Psoas muscle (tissue), 8 donors: ENCODE measurements around the gene CYB5R3. TPM values are rescaled to one million over a fixed set of nuclear protein-coding genes. Genes with fewer than 3 reads are reported as not detected.

Experiments
- ATAC-seq, 4 donors: fragments of 200-7000 bp; cut with Tn5 transposase; one replicate each; pipeline ENCODE4 v1.9.1; 2020; ENCODE audit warnings: moderate library complexity in 3 of 4, mild to moderate bottlenecking in 2 of 4
- DNase-seq, 2 donors: peaks; one replicate each; pipeline ENCODE4 v3.0.0-alpha.2; 2020
- H3K27ac ChIP-seq: fragments of 200-600 bp; one replicate; pipeline ENCODE4 v1.8.0; 2022
- H3K27me3 ChIP-seq, 3 donors: fragments of 200-600 bp in 1 of 3; one replicate each; pipeline versions ENCODE4 v1.6.1 to v1.8.0; 2013 to 2022; ENCODE audit warnings: low read length in 2 of 3, mild to moderate bottlenecking in 2 of 3, moderate library complexity in 1 of 3; ENCODE audit not compliant: insufficient read depth in 3 of 3
- H3K36me3 ChIP-seq, 2 donors: fragments of 200-600 bp in 1 of 2; one replicate each; pipeline versions ENCODE4 v1.6.1 to v1.8.0; 2013 to 2022; ENCODE audit warnings: low read depth in 1 of 2, mild to moderate bottlenecking in 1 of 2, moderate library complexity in 1 of 2; ENCODE audit not compliant: insufficient read depth in 1 of 2
- H3K4me1 ChIP-seq: fragments of 200-600 bp; one replicate; pipeline ENCODE4 v1.8.0; 2022
- H3K4me3 ChIP-seq: fragments of 200-600 bp; one replicate; pipeline ENCODE4 v1.8.0; 2022; ENCODE audit warnings: mild to moderate bottlenecking
- H3K9me3 ChIP-seq: fragments of 200-600 bp; one replicate; pipeline ENCODE4 v1.8.0; 2022
- WGBS, 3 donors: extraction: QIAGEN DNeasy Blood & Tissue Kit; methylation state at CpG; one replicate each; pipeline versions ENCODE4 v1.1.6 to v1.1.7; 2013; 5-methylcytosine and 5-hydroxymethylcytosine counted together
- intact Hi-C, 2 donors: fragments of 100-400 bp; cut with DNase I; formaldehyde crosslinking; loops; one replicate each; pipeline versions ENCODE4 v1.11.0 to v1.14.2; 2022
- polyA plus RNA-seq, 3 donors: library from polyadenylated mRNA; stranded (reverse); fragments of 200-250 nt; gene quantifications; one replicate each; pipeline ENCODE4 v1.2.3, GENCODE V29; 2013
- total RNA-seq, 4 donors: library from RNA; stranded (reverse); fragmentation: NEBNext Ultra II Directional in 2 of 4; extraction: Animal tissue kit (Norgen Biotek cat#: 25700) in 2 of 4; gene quantifications; one replicate each; pipeline versions ENCODE4 v1.2.1 to v1.2.4, GENCODE V29; 2021 to 2023
- TF ChIP-seq, protein P1 (sequence below): fragments of 200-600 bp; IDR thresholded peaks from one replicate; pipeline ENCODE4 v1.8.0; 2022; ENCODE audit warnings: antibody characterized with exemption
- donor health status: healthy with polysubstance abuse.
- donor health status: DM: no; HTN: no; CAD: no; lungs with moderate emphysema.
- donor health status: Bipolar disorder and iron deficiency.
- donor health status: healthy.
- donor health status: DM: yes; HTN: yes; CAD: no.
- donor health status: DM: no; HTN: no; CAD: no.
- donor health status: DM: no; HTN: no; CAD: no.
- donor health status: DM: yes; HTN: yes; CAD: no.

Gene CYB5R3
- total and polyA plus RNA-seq, 7 donors: 120 to 230 (median 172) TPM

DNA sequence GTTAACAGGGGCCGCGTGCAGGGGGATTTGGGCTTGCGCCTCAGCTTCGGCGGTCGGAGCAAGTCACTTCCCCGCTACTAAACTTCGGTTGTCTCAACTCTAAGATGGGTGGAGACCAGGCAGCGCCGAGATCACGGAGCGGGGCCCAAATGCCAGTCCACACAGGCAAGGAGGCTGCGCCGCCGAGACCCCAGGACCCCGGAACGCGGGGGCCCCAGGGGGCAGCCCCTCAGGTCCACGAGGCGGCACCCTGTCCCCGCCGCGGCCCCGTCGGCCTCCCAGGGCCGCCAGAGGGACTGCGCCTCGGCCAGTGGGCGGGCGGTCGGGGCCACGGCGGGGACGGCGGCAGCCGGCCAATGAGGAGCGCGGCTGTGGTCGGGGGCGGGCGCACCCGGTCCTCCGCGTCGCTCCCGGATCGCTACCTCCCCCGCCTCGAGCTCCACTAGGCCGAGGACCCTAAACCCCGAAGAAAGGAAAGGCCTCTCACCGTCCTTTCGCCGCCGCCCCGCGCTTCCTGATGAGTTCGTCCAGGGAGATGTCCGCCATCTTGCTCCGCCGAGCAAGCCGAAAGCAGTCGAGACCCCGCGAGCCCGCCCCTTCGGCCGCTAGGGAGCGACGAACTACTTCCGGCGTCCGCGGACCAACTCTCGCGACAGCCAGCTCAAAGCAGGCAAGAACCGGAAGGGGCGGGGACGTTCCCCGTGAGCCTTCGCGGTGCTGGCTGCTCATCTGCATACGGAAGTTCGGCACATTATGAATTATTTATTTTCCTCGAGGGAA is 34.7 kb downstream of the CYB5R3 start, which contains the start of gene POLDIP3:
Gene POLDIP3, minus strand, starts transcription at position 572 of the 780 bp plus-strand sequence. Its CDS starts 26 bp downstream, at position 546.
- H3K27me3 ChIP-seq: no peaks in the 10 kb centered on the region
- H3K27ac ChIP-seq: peak within 1 kb of the TSS; percentile 92
- WGBS, 3 donors: 0% methylated on average over 67 to 85 of the region's 85 CpGs
- DNase-seq (peak; percentile 99 to 100), ATAC-seq (peak; percentile 85 to 89 (median 88))
- no peaks in the 10 kb centered on the region for H3K9me3 ChIP-seq
- intact Hi-C loops: loop anchor here (5.0 kb wide), 2 partner anchors 73 to 83 kb away; no protein-coding TSS in a partner anchor
- TF ChIP-seq, protein P1, sequence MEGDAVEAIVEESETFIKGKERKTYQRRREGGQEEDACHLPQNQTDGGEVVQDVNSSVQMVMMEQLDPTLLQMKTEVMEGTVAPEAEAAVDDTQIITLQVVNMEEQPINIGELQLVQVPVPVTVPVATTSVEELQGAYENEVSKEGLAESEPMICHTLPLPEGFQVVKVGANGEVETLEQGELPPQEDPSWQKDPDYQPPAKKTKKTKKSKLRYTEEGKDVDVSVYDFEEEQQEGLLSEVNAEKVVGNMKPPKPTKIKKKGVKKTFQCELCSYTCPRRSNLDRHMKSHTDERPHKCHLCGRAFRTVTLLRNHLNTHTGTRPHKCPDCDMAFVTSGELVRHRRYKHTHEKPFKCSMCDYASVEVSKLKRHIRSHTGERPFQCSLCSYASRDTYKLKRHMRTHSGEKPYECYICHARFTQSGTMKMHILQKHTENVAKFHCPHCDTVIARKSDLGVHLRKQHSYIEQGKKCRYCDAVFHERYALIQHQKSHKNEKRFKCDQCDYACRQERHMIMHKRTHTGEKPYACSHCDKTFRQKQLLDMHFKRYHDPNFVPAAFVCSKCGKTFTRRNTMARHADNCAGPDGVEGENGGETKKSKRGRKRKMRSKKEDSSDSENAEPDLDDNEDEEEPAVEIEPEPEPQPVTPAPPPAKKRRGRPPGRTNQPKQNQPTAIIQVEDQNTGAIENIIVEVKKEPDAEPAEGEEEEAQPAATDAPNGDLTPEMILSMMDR: no peak
- peaks cover 0 to 24% of the 10 kb centered on the region in 2 donors for H3K36me3 ChIP-seq
- peak within 1 kb of the TSS; percentile 96 for H3K4me3 ChIP-seq
- H3K4me1 ChIP-seq: peaks cover 49% of the 10 kb centered on the region

DNA sequence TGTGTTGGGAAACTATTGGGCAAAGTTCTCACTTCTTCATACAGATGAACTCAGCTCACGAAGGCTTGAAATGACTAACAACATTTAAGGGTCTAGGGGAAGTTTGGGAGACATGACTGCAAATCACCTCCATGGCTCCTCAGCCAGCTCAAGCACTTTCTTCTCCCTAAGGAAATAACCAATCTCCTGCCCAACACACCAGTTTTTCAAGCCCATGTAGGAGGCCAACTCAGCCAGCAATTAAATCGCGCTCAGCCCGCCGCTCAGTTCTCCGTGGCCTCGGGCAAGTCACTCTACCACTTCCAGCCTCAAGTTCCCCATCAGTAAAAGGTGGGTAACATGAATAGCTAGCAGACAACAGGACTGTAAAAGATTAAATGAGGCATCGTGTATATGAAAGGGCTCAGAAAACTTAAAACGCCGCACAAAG is 35.3 kb downstream of the CYB5R3 start:
- DNase-seq: no peak
- intact Hi-C loops: no loop called here
- Histone ChIP-seq H3K9me3 (no peaks in the 10 kb centered on the region), H3K36me3 (peaks cover 0 to 19% of the 10 kb centered on the region in 2 donors), H3K27ac (peak overlapping the region; percentile 92), H3K4me1 (peaks cover 54% of the 10 kb centered on the region), H3K4me3 (peak overlapping the region; percentile 96), H3K27me3 (no peaks in the 10 kb centered on the region)
- no peak for ATAC-seq
- WGBS, 3 donors: 0 to 1% (median 1%) methylated on average over 10 of the region's 10 CpGs
- TF ChIP-seq, protein P1: no peak

DNA sequence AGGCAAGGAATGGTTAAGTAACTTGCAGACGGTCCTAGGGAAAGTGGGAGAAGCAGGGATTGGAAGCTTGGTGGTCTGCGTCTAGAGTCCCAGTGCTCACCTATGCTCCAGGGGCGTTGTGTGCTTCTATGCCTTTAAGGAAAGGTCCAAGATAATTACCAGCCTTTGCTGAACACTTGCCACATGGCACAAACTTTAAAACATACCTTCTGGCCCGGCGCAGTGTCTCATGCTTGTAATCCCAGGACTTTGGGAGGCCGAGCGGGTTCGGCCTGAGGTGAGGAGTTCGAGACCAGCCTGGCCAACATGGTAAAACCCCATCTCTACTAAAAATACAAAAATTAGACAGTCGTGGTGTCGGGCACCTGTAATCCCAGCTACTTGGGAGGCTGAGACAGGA is 36.9 kb downstream of the CYB5R3 start:
- DNase-seq (no peak), ATAC-seq (no peak)
- H3K27ac ChIP-seq: peak overlapping the region; percentile 92
- no peaks in the 10 kb centered on the region for H3K9me3 ChIP-seq
- peaks cover 0 to 19% of the 10 kb centered on the region in 2 donors for H3K36me3 ChIP-seq
- TF ChIP-seq, protein P1: no peak
- peaks cover 59% of the 10 kb centered on the region for H3K4me1 ChIP-seq
- no peaks in the 10 kb centered on the region for H3K27me3 ChIP-seq
- 55 to 69% (median 60%) methylated on average over 11 of the region's 11 CpGs for WGBS, 3 donors
- peak overlapping the region; percentile 96 for H3K4me3 ChIP-seq
- intact Hi-C loops: no loop called here

DNA sequence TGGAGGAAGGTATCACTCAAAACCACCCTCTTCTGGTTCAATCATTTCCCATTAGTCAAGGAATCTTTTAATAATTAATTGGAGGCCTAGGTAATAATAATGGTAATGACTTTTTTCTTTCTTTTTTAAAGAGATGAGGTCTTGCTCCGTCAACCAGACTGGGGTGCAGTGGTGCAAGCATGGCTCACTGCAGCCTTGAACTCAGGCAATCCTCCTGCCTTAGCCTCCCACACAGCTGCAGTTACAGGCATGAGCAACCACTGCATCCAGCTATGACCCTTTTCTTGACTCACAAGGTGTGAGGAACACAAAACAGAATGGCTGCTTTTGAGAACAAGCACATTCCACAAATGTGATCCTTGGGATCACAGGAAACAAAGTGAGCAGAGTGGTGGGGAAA is 38.1 kb downstream of the CYB5R3 start:
- WGBS, 3 donors: 81 to 88% (median 85%) methylated on average over 1 of the region's 1 CpG
- H3K4me3 ChIP-seq: no peak overlapping the region
- intact Hi-C loops: no loop called here
- ATAC-seq (no peak), DNase-seq (no peak)
- H3K36me3 ChIP-seq: peaks cover 0 to 19% of the 10 kb centered on the region in 2 donors
- no peaks in the 10 kb centered on the region for H3K27me3 ChIP-seq
- TF ChIP-seq, protein P1: no peak
- peaks cover 56% of the 10 kb centered on the region for H3K4me1 ChIP-seq
- no peak overlapping the region for H3K27ac ChIP-seq
- no peaks in the 10 kb centered on the region for H3K9me3 ChIP-seq
